ENCODE measurements around the gene SLC7A14.

DNA sequence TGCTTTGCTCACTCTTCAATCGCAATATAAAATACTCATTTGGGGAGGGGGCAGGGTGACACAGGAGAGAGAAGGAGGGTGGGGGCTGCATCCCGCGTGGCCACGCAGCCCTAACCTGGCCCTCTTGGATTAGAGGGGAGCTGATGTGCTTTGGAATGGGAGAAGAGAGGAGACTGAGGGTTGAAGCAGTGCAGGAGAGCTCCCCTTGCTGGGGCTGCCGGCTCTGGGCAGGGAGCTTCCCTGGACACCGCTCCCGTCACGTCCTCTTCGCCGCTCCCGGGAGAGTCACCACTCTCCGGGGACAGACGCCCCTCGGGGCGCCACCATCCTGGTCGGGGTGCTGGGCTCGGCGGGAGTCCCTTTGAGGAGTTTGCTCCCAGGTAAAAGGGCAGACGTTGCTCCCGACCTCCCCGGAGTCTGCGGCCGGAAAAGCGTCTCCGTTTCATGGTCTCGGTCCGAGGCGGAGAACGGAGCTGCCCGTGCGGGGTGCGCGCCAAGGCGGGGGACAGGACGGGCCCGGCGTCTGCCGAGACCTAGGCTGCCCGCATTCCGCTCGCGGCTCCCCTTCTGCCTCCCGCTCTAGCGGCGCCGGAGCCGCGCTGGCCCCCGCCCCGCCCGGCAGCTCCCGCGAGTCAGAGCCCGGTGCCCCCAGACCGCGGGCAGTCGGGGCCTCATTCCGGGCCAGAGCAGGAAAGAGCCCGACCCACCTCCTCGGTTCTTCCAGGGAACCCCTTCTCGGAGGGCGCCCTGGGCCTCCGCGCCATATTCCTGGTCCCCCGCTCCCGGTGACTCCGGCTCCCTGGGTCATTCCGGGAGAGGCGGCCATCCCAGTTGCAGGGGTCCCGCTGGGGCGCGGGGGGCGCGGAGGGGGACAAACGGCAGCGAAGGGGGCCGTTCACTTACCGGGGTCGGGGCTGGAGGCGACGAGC is 603 bp downstream of the SLC7A14 start:
- TF ChIP-seq, protein P1, sequence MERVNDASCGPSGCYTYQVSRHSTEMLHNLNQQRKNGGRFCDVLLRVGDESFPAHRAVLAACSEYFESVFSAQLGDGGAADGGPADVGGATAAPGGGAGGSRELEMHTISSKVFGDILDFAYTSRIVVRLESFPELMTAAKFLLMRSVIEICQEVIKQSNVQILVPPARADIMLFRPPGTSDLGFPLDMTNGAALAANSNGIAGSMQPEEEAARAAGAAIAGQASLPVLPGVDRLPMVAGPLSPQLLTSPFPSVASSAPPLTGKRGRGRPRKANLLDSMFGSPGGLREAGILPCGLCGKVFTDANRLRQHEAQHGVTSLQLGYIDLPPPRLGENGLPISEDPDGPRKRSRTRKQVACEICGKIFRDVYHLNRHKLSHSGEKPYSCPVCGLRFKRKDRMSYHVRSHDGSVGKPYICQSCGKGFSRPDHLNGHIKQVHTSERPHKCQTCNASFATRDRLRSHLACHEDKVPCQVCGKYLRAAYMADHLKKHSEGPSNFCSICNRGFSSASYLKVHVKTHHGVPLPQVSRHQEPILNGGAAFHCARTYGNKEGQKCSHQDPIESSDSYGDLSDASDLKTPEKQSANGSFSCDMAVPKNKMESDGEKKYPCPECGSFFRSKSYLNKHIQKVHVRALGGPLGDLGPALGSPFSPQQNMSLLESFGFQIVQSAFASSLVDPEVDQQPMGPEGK (CRISPR knock-in tag; IDR thresholded peaks at IDR 0.05; ENCODE audit: borderline replicate concordance): no peak
- no peak for TF ChIP-seq TCF4 (CRISPR knock-in tag; IDR thresholded peaks at IDR 0.05; ENCODE audit: borderline replicate concordance)
- TF ChIP-seq ZNF70 (CRISPR knock-in tag; IDR thresholded peaks at IDR 0.05): no peak
- TF ChIP-seq SNAI2 (CRISPR knock-in tag; IDR thresholded peaks at IDR 0.05): no peak
- TF ChIP-seq, protein P2, sequence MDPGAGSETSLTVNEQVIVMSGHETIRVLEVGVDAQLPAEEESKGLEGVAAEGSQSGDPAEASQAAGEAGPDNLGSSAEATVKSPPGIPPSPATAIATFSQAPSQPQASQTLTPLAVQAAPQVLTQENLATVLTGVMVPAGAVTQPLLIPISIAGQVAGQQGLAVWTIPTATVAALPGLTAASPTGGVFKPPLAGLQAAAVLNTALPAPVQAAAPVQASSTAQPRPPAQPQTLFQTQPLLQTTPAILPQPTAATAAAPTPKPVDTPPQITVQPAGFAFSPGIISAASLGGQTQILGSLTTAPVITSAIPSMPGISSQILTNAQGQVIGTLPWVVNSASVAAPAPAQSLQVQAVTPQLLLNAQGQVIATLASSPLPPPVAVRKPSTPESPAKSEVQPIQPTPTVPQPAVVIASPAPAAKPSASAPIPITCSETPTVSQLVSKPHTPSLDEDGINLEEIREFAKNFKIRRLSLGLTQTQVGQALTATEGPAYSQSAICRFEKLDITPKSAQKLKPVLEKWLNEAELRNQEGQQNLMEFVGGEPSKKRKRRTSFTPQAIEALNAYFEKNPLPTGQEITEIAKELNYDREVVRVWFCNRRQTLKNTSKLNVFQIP (CRISPR knock-in tag; IDR thresholded peaks at IDR 0.05; ENCODE audit: borderline replicate concordance, low read depth): no peak
- TF ChIP-seq, protein P3, sequence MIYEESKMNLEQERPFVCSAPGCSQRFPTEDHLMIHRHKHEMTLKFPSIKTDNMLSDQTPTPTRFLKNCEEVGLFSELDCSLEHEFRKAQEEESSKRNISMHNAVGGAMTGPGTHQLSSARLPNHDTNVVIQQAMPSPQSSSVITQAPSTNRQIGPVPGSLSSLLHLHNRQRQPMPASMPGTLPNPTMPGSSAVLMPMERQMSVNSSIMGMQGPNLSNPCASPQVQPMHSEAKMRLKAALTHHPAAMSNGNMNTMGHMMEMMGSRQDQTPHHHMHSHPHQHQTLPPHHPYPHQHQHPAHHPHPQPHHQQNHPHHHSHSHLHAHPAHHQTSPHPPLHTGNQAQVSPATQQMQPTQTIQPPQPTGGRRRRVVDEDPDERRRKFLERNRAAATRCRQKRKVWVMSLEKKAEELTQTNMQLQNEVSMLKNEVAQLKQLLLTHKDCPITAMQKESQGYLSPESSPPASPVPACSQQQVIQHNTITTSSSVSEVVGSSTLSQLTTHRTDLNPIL (CRISPR knock-in tag; IDR thresholded peaks at IDR 0.05; ENCODE audit: low read depth): no peak
- no peak for TF ChIP-seq ARNTL (CRISPR knock-in tag; IDR thresholded peaks at IDR 0.05; ENCODE audit: borderline replicate concordance, low read depth)
- TF ChIP-seq BACH2 (CRISPR knock-in tag; IDR thresholded peaks at IDR 0.05; ENCODE audit: borderline replicate concordance): no peak
- no peak for TF ChIP-seq ISL1 (CRISPR knock-in tag; IDR thresholded peaks at IDR 0.05)
- TF ChIP-seq OSR1 (CRISPR knock-in tag; IDR thresholded peaks at IDR 0.05): no peak
- TF ChIP-seq ZFP3 (CRISPR knock-in tag; IDR thresholded peaks at IDR 0.05): no peak
- no peak for TF ChIP-seq PPARA (CRISPR knock-in tag; IDR thresholded peaks at IDR 0.05; ENCODE audit: borderline replicate concordance)
- TF ChIP-seq ESRRG (CRISPR knock-in tag; IDR thresholded peaks at IDR 0.05): no peak
- no peak for TF ChIP-seq CSDC2 (CRISPR knock-in tag; IDR thresholded peaks at IDR 0.05)

All from SK-N-SH treated with all-trans-retinoic acid at 6 μM for 48 hours (cell line).